A549 (cell line): ENCODE measurements around the gene RCOR2. TPM values are rescaled to one million over a fixed set of nuclear protein-coding genes. Genes with fewer than 3 reads are reported as not detected.
"Not testable (repeated sequence)": the region's sequence is repeated elsewhere in the genome, so short reads cannot be mapped to it uniquely, and the experiment has no call there.

Experiments
- ATAC-seq, 2 experiments: fragments of 200-7000 bp in 1 of 2; fragments of >200 bp in 1 of 2; cut with Nextera tagmentation in 1 of 2; cut with Tn5 transposase in 1 of 2; 3 replicates each; pipeline versions ENCODE4 v1.8.0 to v1.9.1; 2018 to 2020; ENCODE audit warnings: mild to moderate bottlenecking in 1 of 2, moderate library complexity in 1 of 2
- CTCF ChIA-PET: fragments of 300-600 bp; sonication (Branson Sonifier 250); formaldehyde crosslinking; extraction: SDS; loops from one replicate; lab custom pipeline; 2021; ENCODE audit warnings: antibody characterized with exemption, inconsistent platforms; lab: Yijun Ruan, JAX
- POLR2A ChIA-PET: fragments of 350-600 bp; formaldehyde crosslinking; extraction: SDS; loops from one replicate; lab custom pipeline; 2021; ENCODE audit warnings: antibody characterized with exemption, inconsistent platforms; lab: Yijun Ruan, JAX
- DNase-seq, 2 experiments: peaks; one replicate each; pipeline versions ENCODE4 v3.0.0 to v3.0.0-alpha.2; 2011 to 2016; ENCODE audit warnings: low read depth in 1 of 2, low spot score in 1 of 2
- FAIRE-seq: peaks from 2 replicates; lab custom pipeline; 2011; peaks lifted over from hg19 to GRCh38; lab: Jason Lieb, UNC
- H3K27ac ChIP-seq, 2 experiments: fragments of >200 bp; sonication (Bioruptor Twin); formaldehyde crosslinking; 3 replicates each; pipeline ENCODE4 v1.5.1; 2016 to 2017
- H3K4me1 ChIP-seq: fragments of >200 bp; sonication (Bioruptor Twin); formaldehyde crosslinking; 3 replicates; pipeline ENCODE4 v1.6.1; 2016
- H3K4me2 ChIP-seq: fragments of >200 bp; sonication (Bioruptor Twin); formaldehyde crosslinking; 3 replicates; pipeline ENCODE4 v1.6.1; 2016
- H3K4me3 ChIP-seq: fragments of >200 bp; sonication (Bioruptor Twin); formaldehyde crosslinking; 3 replicates; pipeline ENCODE4 v1.5.1; 2016
- H3K9me3 ChIP-seq: fragments of >200 bp; sonication (Bioruptor Twin); formaldehyde crosslinking; 3 replicates; pipeline ENCODE4 v1.6.1; 2016
- EP300 ChIP-seq, 2 experiments: fragments of >200 bp; sonication (Bioruptor Twin); formaldehyde crosslinking; IDR thresholded peaks; 2 replicates in 1 of 2; 3 replicates in 1 of 2; pipeline ENCODE4 v1.6.1; 2016 to 2017
- FOSB ChIP-seq: fragments of 250-450 bp; sonication (Bioruptor Pico); IDR thresholded peaks from 2 replicates; pipeline ENCODE4 v1.5.0; 2020; ENCODE audit warnings: mild to moderate bottlenecking, moderate library complexity
- FOSL2 ChIP-seq, 2 experiments: fragments of 450-650 bp in 1 of 2; fragments of >200 bp in 1 of 2; sonication (Bioruptor Twin) in 1 of 2; formaldehyde crosslinking; IDR thresholded peaks; 2 replicates each; pipeline versions ENCODE4 v1.5.0 to v1.6.1; 2016 to 2020; ENCODE audit warnings: mild to moderate bottlenecking in 1 of 2, moderate library complexity in 1 of 2
- JUN ChIP-seq, 2 experiments: fragments of >200 bp; sonication (Bioruptor Twin); formaldehyde crosslinking; IDR thresholded peaks; 2 replicates in 1 of 2; 3 replicates in 1 of 2; pipeline ENCODE4 v1.6.1; 2016 to 2017
- KDM1A ChIP-seq: fragments of 200-600 bp; sonication (generic); IDR thresholded peaks from 2 replicates; pipeline ENCODE4 v1.6.1; 2016; ENCODE audit warnings: low read depth, mild to moderate bottlenecking
- KDM5A ChIP-seq: fragments of 200-600 bp; sonication (generic); IDR thresholded peaks from 2 replicates; pipeline ENCODE4 v1.6.1; 2016; ENCODE audit warnings: antibody characterized with exemption, mild to moderate bottlenecking
- MAX ChIP-seq: IDR thresholded peaks from 2 replicates; pipeline ENCODE4 v1.6.1; 2012
- MYC ChIP-seq: IDR thresholded peaks from 2 replicates; pipeline ENCODE4 v1.6.1; 2012; ENCODE audit warnings: mild to moderate bottlenecking, inconsistent platforms, low read length, improper control_type of control experiment, borderline replicate concordance
- NFE2L2 ChIP-seq: fragments of 150-350 bp; conservative IDR thresholded peaks from 2 replicates; pipeline ENCODE4 v1.6.1; 2014; ENCODE audit warnings: low read length
- NR3C1 ChIP-seq: fragments of >200 bp; sonication (Bioruptor Twin); formaldehyde crosslinking; IDR thresholded peaks from 3 replicates; pipeline ENCODE4 v1.6.1; 2017
- PBX3 ChIP-seq: IDR thresholded peaks from 2 replicates; pipeline ENCODE4 v1.6.1; 2012
- POLR2A ChIP-seq: IDR thresholded peaks from 2 replicates; pipeline ENCODE4 v1.6.1; 2012; ENCODE audit warnings: mild to moderate bottlenecking, low read length
- TFCP2L1 ChIP-seq: fragments of 250-450 bp; sonication (Bioruptor Pico); IDR thresholded peaks from 2 replicates; pipeline ENCODE4 v1.5.0; 2021; ENCODE audit warnings: mild to moderate bottlenecking
- ZC3H11A ChIP-seq: fragments of 450-650 bp; IDR thresholded peaks from 2 replicates; pipeline ENCODE4 v1.6.1; 2014; ENCODE audit warnings: antibody characterized with exemption, mild to moderate bottlenecking
- ZSCAN20 ChIP-seq: fragments of 250-450 bp; sonication (Bioruptor Pico); IDR thresholded peaks from 2 replicates; pipeline ENCODE4 v1.8.0; 2022; ENCODE audit warnings: mild to moderate bottlenecking, moderate library complexity
- WGBS: methylation state at CpG from one replicate; pipeline ENCODE4 v1.1.6; 2017; ENCODE audit errors: missing lambda C conversion rate; 5-methylcytosine and 5-hydroxymethylcytosine counted together
- polyA minus RNA-seq: library from RNA; depleted of rRNA, polyadenylated mRNA; stranded (reverse); fragments of >200 nt; gene quantifications from 2 replicates; pipeline ENCODE4 v1.2.3, GENCODE V29; 2011; rRNA and poly(A)+ RNA removed
- polyA plus RNA-seq, 4 experiments: library from polyadenylated mRNA; depleted of rRNA in 3 of 4; stranded (reverse); fragments of >200 nt; fragmentation: RNase III in 1 of 4; extraction: RNeasy Plus Mini Kit Qiagen cat#74134 plus additional on column Dnase treatment in 1 of 4; gene quantifications; 2 replicates in 3 of 4; 3 replicates in 1 of 4; pipeline ENCODE4 v1.2.3, GENCODE V29; 2011 to 2017
- TF ChIP-seq, protein P1 (sequence below): fragments of >200 bp; sonication (Bioruptor Twin); formaldehyde crosslinking; IDR thresholded peaks from 2 replicates; pipeline ENCODE4 v1.6.1; 2016

Gene RCOR2
- polyA plus RNA-seq (2011; rRNA removed) (1.8 and 2.5 TPM in 2 replicates), polyA plus RNA-seq (2017; fragmentation: RNase III; extraction: RNeasy Plus Mini Kit Qiagen cat#74134 plus additional on column Dnase treatment) (0.46 to 0.82 TPM (median 0.58 TPM) in 3 replicates), polyA minus RNA-seq (3.0 and 3.4 TPM in 2 replicates)
- 1.4 and 2.0 TPM in 2 replicates for polyA plus RNA-seq (2012; cell fraction: cytosol; rRNA removed)
- 1.8 and 1.9 TPM in 2 replicates for polyA plus RNA-seq (2012; cell fraction: nucleus; rRNA removed)

- ATAC-seq (peak; percentile 47 to 51), DNase-seq (peak; percentile 87 to 91), FAIRE-seq (no peak)
- ChIA-PET CTCF (interaction anchor here (0.6 to 6.9 kb wide), 11 partner anchors 11 to 467 kb away, joined by 3 to 57 read pairs (median 5); partner anchors contain the start of gene MARK2), POLR2A (interaction anchor here (1.0 to 1.1 kb wide), 2 partner anchors 18 to 78 kb away, joined by 3 to 4 read pairs; partner anchors contain the start of gene MARK2)
- no CpG with 5 or more reads among the region's 85 CpGs for WGBS
- Histone ChIP-seq H3K27ac (peak within 1 kb of the TSS; percentile 83 to 92), H3K4me1 (peaks cover 37% of the 10 kb centered on the region), H3K4me2 (peak within 1 kb of the TSS; percentile 100), H3K4me3 (peak within 1 kb of the TSS; percentile 62), H3K9me3 (no peaks in the 10 kb centered on the region)
- TF ChIP-seq MAX, result peak; percentile 47; the same call in 1 of the 2 replicates
- TF ChIP-seq POLR2A, result peak; percentile 58
- no peak for TF ChIP-seq FOSB (CRISPR knock-in tag)
- no peak for TF ChIP-seq EP300 (IDR thresholded peaks at IDR 0.05)
- TF ChIP-seq ZSCAN20, result no peak
- TF ChIP-seq JUN (IDR thresholded peaks at IDR 0.05), result peak in 1 of 2 experiments; percentile 61; a peak in 2 of 5 replicates
- peak; percentile 83 for TF ChIP-seq PBX3
Observed at GRCh38 chr11:63916837-63917691, at the start of gene RCOR2. Gene RCOR2 (minus strand): TSS chr11:63917164. CDS start chr11:63916456, 708 bp downstream.

- peaks cover 4% of the 10 kb centered on the region; the same call in 1 of the 3 replicates for H3K4me1 ChIP-seq
- H3K27ac ChIP-seq, result no peak overlapping the region
- TF ChIP-seq, protein P1, sequence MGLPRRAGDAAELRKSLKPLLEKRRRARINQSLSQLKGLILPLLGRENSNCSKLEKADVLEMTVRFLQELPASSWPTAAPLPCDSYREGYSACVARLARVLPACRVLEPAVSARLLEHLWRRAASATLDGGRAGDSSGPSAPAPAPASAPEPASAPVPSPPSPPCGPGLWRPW, result no peak
- no peak for TF ChIP-seq NR3C1
- TF ChIP-seq MYC, result no peak
- TF ChIP-seq NFE2L2, result no peak
- POLR2A ChIA-PET, result no interaction called here
- FAIRE-seq (no peak), ATAC-seq (no peak), DNase-seq (no peak)
- 90% methylated on average over 1 of the region's 1 CpG for WGBS
- CTCF ChIA-PET, result interaction anchor here (1.6 to 2.0 kb wide), 3 partner anchors 11 to 35 kb away, joined by 4 to 9 read pairs (median 6); no protein-coding TSS in a partner anchor
- no peak overlapping the region for H3K4me3 ChIP-seq
- H3K4me2 ChIP-seq, result no peak overlapping the region
- H3K9me3 ChIP-seq, result no peaks in the 10 kb centered on the region
Observed at GRCh38 chr11:63966444-63966843, 49.5 kb upstream of the RCOR2 start.

- peak; percentile 88 for TF ChIP-seq ZC3H11A
- WGBS, result 95% methylated on average over 4 of the region's 4 CpGs
- H3K4me3 ChIP-seq, POLR2A ChIA-PET, H3K4me2 ChIP-seq, H3K27ac ChIP-seq, FAIRE-seq, H3K9me3 ChIP-seq, H3K4me1 ChIP-seq, ATAC-seq, DNase-seq: not testable (repeated sequence)
- CTCF ChIA-PET, result interaction anchor here (1.2 to 7.5 kb wide), 2 partner anchors 19 to 127 kb away, joined by 5 to 52 read pairs; no protein-coding TSS in a partner anchor
Observed at GRCh38 chr11:63963895-63964294, 46.9 kb upstream of the RCOR2 start.

DNA sequence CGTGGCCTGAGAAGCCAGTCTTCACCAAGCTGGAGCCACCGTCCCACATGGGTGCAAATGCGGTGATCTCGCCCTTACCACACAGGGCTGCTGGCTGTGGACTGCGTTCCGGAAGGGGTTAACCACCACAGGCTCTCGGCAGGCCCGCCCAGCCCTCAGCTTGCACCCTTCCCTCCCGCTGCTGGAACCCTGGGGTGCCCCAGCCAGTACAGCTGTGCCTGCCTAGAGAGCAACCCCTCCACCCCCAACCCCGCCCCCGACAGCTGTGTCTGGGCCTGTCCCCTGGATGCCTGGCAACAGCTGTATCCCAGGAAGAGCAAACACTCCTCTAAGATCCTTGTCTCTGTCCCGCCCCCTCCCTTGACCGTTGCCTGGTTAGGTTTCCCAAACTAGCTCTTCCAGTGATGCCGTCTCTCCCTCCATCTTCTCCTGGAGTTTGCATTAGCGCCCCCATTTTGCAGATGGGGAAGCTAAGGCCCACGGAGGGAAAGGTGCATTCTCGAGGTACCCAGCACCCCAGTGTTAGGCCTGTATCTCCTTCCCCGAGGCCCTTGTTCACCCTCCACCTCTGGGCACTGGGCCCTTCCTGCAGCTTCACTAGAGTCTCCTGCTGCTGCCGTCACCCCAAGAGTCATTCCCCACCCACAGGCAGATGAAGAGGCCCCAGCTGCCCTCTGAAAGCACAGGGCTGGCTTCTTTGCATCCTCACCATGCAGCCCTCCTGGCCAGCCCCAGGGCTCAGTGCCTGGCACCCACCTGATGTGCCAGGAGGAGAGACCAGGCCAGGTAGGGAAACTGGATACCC, 44.8 kb upstream of the RCOR2 start:
- ChIA-PET POLR2A (interaction anchor here (0.5 to 1.1 kb wide), 2 partner anchors 10 to 103 kb away, joined by 3 read pairs; no protein-coding TSS in a partner anchor), CTCF (interaction anchor here (0.6 to 7.5 kb wide), 5 partner anchors 10 to 186 kb away, joined by 3 to 52 read pairs (median 5); no protein-coding TSS in a partner anchor)
- no peak overlapping the region for H3K4me3 ChIP-seq
- ATAC-seq (peak; percentile 28 to 57; a peak in 3 of 6 replicates), DNase-seq (peak in 1 of 2 experiments; percentile 21), FAIRE-seq (no peak)
- TF ChIP-seq KDM5A, result no peak
- TF ChIP-seq FOSL2 (IDR thresholded peaks at IDR 0.05), result no peak
- TF ChIP-seq FOSL2 (CRISPR knock-in tag; IDR thresholded peaks at IDR 0.05), result no peak
- no peak for TF ChIP-seq TFCP2L1 (CRISPR knock-in tag)
- no peak for TF ChIP-seq KDM1A
- H3K9me3 ChIP-seq, result no peaks in the 10 kb centered on the region
- 67% methylated on average over 19 of the region's 19 CpGs for WGBS
- H3K4me2 ChIP-seq, result no peak overlapping the region
- no peak overlapping the region for H3K27ac ChIP-seq
- H3K4me1 ChIP-seq, result peaks cover 6% of the 10 kb centered on the region; the same call in 1 of the 3 replicates
